ENCODE measurements around the gene ADAMTS10. TPM values are rescaled to one million over a fixed set of nuclear protein-coding genes. Genes with fewer than 3 reads are reported as not detected.

Gene ADAMTS10
- total and polyA plus RNA-seq, 2 of the 13 experiments (the other 11 are each of a cell fraction or from before 2014, with no cell fraction given) = 0.49 to 1.7 TPM

- TF ChIP-seq PHF8 (CRISPR knock-in tag; IDR thresholded peaks at IDR 0.05) (no peak), ZBTB7B (CRISPR knock-in tag; IDR thresholded peaks at IDR 0.05) (no peak), ZNF12 (CRISPR knock-in tag; IDR thresholded peaks at IDR 0.05) (0 out of 2 replicates have a peak, but pooled peaks have one; percentile 43), MEIS1 (CRISPR knock-in tag; IDR thresholded peaks at IDR 0.05; ENCODE audit: borderline replicate concordance) (no peak), YEATS4 (CRISPR knock-in tag; IDR thresholded peaks at IDR 0.05; ENCODE audit: borderline replicate concordance) (0 out of 2 replicates have a peak, but pooled peaks have one; percentile 39), ZNF660 (CRISPR knock-in tag; IDR thresholded peaks at IDR 0.05; ENCODE audit: borderline replicate concordance, low read depth) (no peak), MEIS2 (CRISPR knock-in tag; IDR thresholded peaks at IDR 0.05) (0 out of 2 replicates have a peak, but pooled peaks have one; percentile 39), REL (CRISPR knock-in tag; conservative IDR thresholded peaks at IDR 0.05) (no peak), ZNF225 (CRISPR knock-in tag; IDR thresholded peaks at IDR 0.05) (no peak), HOXD1 (CRISPR knock-in tag; IDR thresholded peaks at IDR 0.05) (peak; percentile 84; the same call in 1 of the 2 replicates), ZFX (CRISPR knock-in tag; IDR thresholded peaks at IDR 0.05; ENCODE audit: low read depth) (no peak), ZNF563 (CRISPR knock-in tag; IDR thresholded peaks at IDR 0.05) (no peak), ZNF3 (CRISPR knock-in tag; IDR thresholded peaks at IDR 0.05) (peak; percentile 53; the same call in 1 of the 2 replicates), WIZ (CRISPR knock-in tag; IDR thresholded peaks at IDR 0.05) (no peak), ZNF574 (CRISPR knock-in tag; IDR thresholded peaks at IDR 0.05) (no peak), ZNF639 (CRISPR knock-in tag; conservative IDR thresholded peaks at IDR 0.05) (no peak; the same call in 1 of the 2 replicates), GABPB1 (CRISPR knock-in tag; IDR thresholded peaks at IDR 0.05) (no peak), ZNF547 (CRISPR knock-in tag; IDR thresholded peaks at IDR 0.05) (no peak), ZNF549 (CRISPR knock-in tag; IDR thresholded peaks at IDR 0.05) (no peak), SIN3A (IDR thresholded peaks at IDR 0.05; ENCODE audit: borderline replicate concordance, low read depth, low read length) (peak; percentile 30; the same call in 1 of the 2 replicates), CREB1 (IDR thresholded peaks at IDR 0.05) (no peak), CREB1 (CRISPR knock-in tag; IDR thresholded peaks at IDR 0.05) (no peak), RXRA (CRISPR knock-in tag; IDR thresholded peaks at IDR 0.05) (peak; percentile 62; the same call in 1 of the 2 replicates), SMARCC2 (IDR thresholded peaks at IDR 0.05) (no peak), ZNF292 (CRISPR knock-in tag; IDR thresholded peaks at IDR 0.05; ENCODE audit: borderline replicate concordance, low read depth) (peak; percentile 55; the same call in 1 of the 2 replicates), CBX5 (CRISPR knock-in tag; IDR thresholded peaks at IDR 0.05; ENCODE audit: borderline replicate concordance) (peak; percentile 76)
- TF ChIP-seq, protein P1, sequence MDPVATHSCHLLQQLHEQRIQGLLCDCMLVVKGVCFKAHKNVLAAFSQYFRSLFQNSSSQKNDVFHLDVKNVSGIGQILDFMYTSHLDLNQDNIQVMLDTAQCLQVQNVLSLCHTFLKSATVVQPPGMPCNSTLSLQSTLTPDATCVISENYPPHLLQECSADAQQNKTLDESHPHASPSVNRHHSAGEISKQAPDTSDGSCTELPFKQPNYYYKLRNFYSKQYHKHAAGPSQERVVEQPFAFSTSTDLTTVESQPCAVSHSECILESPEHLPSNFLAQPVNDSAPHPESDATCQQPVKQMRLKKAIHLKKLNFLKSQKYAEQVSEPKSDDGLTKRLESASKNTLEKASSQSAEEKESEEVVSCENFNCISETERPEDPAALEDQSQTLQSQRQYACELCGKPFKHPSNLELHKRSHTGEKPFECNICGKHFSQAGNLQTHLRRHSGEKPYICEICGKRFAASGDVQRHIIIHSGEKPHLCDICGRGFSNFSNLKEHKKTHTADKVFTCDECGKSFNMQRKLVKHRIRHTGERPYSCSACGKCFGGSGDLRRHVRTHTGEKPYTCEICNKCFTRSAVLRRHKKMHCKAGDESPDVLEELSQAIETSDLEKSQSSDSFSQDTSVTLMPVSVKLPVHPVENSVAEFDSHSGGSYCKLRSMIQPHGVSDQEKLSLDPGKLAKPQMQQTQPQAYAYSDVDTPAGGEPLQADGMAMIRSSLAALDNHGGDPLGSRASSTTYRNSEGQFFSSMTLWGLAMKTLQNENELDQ (CRISPR knock-in tag; IDR thresholded peaks at IDR 0.05; ENCODE audit: borderline replicate concordance) = no peak
Observed at GRCh38 chr19:8640402-8641004, 30.0 kb upstream of the ADAMTS10 start (continued).

Measured in HepG2 (cell line).